NCI-H510A (cell line): ENCODE data around the gene MYCBPAP.

Experiments
- DNase-seq: peaks from one replicate; lab custom pipeline; 2025; lab: John Stamatoyannopoulos, UW

The MYCBPAP gene

DNA sequence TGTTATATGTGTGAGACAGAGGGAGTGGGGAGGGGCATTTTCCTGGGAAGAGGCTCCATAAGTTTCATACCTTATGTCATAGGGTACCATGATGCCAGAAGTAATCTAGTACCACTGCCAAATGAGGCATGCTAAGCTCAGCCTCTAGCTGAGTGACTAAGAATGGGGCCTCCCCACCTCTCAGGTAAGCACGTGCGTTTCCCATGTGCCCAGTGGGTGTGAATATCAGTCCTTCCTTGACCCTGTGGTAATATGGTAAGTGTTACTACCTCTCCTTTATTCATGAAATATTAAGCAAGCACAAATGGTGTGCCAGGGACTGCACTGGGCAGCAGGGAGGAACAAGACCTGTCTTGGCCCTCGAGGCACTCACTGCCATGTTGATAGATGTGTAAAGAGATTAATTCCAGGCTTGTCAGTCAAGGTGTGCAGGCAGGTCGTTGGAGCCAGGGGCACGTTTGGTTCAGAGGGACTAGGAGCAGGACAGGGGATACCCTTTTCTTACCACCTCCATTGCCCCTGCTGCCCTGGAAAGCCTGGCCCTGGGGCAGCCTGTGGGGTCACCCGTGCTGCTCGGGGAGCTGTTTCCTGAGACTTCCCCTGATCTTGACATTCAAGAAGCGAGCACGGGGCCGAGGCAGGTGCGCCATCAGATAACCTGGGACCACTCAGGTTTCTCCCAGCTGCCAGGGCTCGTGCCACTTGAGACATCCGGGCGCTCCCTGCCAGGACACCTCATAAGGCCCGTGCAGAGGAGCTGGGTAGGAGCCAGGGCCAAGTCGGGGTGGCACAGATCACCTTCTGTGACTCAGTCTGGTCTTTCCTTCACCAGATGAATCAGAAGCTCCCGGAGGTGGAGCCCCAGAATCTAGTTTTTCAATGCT is 20.8 kb upstream of the MYCBPAP start:
- DNase-seq = no peak

DNA sequence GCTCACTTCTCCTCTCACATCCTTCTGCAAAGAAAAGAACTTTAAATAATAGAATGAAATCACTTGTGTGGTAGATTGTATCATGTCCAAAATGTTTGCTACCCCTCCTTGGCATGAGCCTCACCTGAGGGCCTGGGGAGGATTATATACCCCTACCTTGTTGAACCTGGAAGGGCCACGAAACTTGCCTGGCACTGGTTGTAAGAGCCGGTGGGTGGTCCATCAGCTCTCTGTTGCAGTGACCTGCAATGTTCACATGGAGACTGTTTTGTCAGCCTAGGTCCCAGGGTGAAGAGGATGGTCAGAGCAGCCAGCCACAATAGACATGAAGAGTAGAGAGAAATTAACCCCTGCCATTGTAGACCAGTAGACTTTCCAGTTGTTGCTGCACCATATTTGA is 19.4 kb upstream of the MYCBPAP start:
- no peak for DNase-seq

DNA sequence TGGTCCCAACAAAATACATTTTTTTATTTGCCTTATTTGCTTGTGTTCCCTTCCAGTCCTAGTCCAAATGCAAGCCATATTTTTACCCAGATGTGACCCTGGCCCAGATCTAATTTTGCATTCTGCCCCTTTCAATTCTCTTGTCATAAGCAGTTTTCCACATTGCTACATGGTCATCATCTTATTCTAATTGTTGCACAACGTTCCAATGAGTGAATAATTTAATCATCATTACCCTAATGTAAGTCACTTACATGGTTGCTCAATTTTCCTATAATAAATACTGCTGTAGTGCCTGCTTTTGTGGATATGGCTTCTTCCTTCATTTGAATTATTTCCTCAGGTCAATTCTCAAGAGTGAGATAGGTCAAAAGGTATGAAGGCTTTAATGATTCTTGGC is 16.7 kb upstream of the MYCBPAP start:
- DNase-seq = no peak

DNA sequence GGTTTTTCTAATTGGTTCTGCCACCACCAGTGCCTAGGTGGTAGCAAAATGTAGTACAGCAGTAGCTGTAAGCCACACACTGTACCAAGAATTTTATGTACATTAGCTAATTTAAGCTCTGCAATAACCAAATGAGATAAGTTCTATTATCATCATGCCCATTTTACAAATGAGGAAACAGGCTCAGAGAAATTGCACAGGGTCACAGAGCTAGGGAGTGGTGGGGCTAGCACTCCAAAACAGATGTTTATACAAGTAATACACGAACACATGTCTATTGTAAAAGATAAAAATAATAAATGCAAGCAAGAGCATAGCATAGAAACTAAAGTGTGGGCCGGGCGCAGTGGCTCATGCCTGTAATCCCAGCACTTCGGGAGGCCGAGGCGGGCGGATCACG is 16.0 kb upstream of the MYCBPAP start:
- DNase-seq = no peak

DNA sequence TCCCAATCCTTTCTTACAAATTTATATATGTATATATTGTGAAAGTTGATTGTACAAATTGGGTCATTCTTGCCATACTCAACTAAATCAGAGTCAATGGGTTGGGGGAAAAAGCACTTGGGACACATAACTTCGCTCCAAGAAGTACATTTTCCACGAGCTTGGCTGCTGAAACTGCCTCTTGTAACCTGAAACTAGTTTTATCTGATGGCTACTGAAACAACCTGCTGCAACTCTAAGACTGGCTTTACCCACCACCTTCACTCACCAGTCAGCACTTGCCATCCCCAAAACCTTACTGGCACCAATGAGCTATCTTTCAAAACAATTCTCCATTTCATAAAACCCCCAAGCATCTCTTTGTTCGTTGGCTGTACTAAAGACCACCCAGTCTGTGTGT is 14.5 kb upstream of the MYCBPAP start:
- no peak for DNase-seq

DNA sequence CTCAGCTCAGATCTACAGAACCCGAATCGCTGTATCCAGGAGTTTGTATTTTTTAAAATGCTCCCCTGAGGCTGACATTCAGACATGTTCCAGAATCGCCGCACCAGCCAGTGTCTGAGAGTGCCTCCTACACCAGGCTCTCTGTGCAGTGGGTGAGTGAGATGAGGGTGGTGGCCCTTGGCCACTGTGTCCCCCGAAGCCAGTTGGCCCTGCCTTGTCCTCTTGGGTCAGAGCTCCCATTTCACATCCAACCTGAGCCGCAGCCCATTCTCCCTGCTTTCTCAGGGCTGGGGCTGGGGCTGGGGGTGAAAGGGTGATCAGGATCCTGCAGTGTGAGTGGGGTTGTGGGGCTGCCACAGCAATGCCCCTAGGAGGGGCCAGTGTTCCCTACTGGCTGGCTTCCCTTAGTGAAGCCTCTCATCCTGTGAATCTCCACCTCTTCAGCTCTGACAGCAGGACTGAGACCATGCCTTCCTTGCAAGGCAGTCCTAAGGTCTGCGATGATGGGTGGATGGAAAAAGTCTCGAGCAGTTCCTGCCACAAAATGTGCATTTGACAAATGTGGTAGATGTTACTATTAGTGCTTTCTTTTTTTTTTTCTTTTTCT is 12.9 kb upstream of the MYCBPAP start:
- no peak for DNase-seq

DNA sequence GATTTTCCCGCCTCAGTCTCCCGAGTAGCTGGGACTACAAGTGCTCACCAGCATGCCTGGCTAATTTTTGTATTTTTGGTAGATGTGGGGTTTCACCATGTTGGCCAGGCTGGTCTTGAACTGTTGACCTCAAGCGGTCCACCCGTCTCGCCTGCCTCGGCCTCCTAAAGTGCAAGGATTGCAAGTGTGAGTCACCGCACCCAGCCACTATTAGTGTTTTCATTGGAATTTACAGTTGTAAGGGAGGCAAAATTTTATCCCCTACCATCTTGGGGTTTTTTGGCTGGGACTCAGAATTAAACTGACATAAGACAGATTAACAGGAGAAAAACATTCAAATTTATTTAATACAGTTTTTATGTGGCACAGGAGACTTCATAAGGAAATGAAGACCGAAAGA is 12.3 kb upstream of the MYCBPAP start:
- DNase-seq = no peak

DNA sequence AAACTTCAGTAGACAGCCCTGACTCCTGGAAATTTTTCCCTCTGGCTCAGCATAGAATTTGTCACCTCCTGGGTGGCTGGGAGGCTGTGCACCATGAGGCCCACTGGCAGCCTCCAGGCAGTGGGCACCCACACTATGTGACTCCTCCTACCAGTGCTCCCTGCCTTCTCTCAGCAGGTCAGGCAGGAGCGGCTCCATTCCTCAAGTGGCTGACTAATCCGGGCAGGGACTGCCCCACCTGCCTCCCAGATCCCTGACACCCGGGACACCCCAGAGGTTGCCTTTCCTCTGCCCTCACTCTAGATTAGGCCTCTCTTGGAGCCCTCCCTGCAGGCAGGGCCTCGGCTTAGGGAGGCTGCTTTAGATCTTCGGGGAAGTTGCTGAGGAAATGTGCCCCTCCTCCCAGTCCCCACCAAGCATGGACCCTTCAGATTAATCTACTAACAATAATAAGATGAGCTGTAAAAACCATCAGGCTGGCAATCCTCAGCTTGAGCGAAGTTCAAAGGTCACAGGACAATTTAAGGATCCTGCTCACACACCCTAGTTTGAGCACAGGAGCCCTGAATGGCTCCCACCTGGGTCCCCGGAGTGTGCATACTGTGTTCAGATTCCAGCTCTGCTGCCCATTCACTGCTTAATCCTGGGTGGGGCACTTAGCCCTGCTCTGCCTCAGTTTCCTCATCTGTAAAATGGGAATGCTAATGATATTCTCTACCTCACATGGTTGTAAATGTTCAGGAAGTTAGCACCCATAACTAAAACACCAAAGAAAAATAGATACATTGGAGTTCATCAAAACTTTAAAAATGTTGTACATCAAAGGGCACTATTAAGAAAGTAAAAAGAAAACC is 10.0 kb upstream of the MYCBPAP start:
- DNase-seq = no peak

DNA sequence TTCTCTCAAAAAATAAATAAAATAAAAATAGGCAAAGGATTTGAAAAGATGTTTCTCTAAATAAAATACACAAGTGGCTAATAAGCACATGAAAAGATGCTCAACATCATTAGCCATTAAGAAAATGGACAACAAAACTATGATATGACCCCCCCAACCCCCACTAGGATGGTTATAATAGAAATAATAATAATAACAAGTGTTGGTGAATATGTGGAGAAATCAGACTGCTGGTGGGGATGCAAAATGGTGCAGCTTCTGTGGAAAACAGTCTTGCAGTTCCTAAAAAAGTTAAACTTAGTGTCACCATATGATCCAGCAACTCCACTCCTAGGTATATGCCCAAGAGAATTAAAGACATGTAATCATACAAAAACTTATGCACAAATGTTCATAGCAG is 9.0 kb upstream of the MYCBPAP start:
- no peak for DNase-seq

DNA sequence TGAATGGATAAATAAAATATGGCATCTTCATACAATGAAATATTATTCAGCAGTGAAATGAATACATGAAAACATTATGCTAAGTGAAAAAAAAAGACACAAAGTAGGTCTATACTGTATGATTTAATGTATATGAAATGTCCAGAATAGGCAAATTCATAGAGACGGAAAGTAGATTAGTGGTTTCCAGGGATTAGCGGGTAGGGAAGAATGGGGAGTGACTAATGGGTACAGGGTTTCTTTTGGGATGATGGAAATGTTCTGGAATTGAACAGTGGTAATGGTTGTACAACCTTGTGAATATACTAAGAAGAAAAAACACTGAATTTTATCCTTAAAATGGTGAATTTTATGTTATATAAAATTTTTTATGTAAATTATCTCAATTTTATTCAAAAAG is 8.5 kb upstream of the MYCBPAP start:
- no peak for DNase-seq

DNA sequence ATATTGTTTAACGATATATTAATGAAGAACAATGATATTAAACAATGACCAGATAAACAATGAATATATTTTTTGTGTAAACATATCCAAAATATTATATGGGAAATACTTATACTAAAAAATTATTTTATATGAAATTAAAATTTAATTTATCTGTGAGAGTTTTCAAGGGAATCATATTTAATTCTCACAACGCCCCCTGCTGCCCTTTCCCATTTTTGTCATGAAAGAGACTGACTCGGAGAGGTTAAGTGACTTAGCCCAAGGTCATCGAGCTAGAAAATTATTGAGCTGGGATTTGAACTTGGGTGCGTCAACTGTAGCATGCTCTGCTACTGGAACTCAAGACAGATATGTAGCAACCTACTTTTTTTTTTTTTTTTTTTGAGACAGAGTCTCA is 7.2 kb upstream of the MYCBPAP start:
- no peak for DNase-seq

DNA sequence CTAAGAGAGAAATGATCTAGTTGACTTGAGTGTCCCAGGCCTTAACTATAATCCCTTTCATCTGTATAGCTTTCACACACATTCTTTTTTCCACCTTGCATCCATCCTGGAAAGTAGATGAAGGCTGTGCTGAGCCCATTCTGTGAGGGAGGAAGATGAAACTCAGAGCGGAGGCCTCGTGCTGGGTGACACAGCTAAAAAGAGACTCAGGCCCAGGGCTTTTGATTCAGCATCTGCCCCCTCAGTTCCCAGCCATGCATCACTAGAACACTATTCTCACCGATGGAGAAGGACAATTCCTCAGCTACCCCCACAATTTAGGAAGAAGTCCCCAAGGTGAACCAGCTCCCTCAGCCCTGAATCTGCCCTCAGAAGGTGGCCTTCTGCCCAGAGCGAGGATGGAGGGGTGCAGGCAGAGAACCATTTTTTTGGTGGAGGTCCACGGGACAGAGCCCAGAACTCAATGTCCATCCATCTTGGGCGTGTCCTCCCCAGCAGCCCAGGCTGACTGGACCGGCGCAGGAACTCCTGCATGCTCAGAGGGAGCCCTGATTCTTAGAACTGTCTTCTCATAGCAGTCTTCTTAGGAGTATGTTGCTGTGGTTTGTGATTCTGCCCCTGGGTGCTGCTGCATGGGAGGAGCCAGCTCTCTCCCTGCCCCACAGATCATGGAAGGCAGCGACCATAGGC is 5.8 kb upstream of the MYCBPAP start:
- DNase-seq = no peak

DNA sequence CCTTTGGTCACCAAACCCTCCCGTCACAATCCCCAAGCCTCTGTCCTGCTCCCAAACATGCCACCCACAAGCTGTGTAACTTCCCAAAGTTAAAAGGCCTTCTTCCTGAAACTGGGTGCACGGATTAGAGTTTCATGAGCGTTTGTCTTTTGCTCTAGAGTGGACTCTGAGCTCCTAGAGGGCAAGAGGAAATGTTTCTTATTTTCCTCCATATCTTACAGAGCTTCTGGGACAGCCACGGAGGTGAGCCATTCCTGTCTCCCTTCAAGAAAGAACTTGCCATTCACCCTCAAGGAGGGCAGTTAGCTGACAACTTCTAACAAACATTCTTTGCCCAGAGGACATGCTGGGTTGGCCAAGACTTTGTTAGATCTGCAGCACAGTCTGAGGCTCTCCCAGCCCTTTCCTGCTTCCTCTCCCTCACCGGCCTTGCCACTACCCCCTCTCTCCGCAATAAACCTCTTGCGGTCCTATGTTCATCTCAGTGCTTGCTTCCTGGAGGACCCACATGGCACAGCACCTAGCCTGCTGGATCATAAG is 2.6 kb upstream of the MYCBPAP start:
- DNase-seq = no peak

DNA sequence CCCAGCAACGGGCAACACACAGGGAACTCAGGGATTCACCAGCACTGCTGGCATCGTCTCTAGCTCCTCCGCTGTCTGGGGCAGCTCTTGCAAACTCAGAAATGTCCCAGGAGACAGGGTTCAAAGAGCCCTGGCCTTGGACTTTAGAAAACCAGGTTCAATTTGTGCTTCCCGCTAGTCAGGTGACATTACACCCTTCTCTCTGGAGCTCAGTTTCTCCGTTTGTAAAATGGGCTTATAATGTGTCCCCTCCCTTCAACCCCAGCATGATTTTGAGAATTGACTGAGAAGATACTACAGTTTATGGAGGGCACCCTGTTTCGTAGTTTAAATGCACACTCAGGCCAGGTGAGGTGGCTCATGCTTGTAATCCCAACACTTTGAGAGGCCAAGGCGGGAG is 1.9 kb upstream of the MYCBPAP start:
- DNase-seq = no peak

DNA sequence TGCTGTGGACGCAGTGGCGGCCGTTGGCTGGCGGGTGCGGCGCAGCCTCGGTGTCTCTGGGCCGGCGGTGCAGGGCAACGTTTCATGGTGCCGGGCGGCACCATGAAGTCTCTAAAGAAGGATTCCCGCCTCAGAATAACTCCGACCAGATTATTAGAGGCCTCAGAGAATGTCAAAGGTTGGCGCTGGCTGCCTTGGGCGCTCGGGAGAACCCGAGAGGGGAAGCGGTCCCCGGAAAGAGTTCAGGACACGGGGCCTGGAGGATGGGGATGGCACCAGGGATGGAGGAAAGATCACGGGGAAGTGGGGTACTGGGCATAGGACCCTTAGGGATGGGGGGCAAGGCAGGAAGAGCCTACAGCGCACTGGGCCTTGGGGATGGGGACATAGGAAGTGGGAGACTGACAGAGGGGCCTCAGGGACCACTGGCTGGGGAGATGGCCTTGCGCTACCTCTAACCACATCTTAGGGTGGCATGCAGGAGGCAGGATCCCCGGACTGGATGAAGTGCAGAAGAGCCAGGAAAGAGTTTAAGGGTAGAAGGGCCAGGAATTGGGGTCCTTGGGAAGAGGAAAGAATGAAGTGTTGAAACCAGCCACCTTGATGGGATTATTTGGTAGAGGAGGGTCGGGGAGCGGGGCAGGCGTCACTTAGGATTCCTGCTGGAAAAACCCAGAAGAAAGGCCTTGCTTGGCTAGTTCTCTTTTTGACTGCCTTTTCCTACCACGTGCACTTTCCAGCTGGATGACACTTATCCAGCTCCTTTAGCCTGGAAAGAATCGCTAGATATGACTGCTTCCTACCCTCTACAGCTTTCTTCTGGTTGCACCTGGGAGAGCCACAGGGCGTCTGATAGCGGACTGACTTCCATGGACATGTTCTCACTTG is 578 bp downstream of the MYCBPAP start:
- DNase-seq = no peak

DNA sequence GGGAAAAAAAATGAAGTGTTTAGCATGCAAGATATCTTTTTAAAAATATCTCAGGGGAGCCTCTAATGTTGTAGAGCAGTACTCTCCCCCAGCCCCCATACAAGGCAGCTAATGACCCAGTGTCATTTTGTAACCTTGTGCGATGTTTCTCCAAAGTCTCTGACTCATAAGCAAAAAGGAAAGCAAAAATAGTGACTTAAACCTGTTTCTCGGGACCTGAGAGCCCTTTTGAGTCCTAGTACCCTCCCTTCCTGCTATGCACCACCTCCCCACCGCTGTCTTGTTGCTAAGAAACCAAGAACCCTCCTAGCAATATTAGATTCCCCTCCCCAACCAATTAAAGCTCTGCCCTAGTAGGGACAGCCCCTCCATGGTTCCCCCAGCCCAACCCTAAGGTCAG is 2.8 kb downstream of the MYCBPAP start:
- DNase-seq = no peak

DNA sequence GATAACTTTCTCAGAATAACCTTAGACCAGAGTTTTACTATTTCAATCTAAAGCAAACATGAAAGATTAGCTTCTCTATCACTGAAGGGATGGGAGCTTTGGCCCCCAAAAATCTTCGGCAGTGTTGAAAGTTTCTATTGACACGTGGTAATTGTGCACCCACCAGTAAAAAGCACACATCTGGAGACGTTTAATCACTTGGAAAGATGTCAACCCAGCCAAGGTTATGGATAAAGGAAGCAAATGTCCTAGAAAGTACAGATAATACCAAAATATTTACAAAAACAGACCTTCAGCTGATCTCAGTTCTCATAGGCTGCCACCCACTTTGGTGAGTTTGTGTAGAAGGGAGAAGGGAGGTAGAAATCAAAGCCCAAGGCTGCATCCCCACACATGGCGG is 5.3 kb downstream of the MYCBPAP start:
- no peak for DNase-seq

DNA sequence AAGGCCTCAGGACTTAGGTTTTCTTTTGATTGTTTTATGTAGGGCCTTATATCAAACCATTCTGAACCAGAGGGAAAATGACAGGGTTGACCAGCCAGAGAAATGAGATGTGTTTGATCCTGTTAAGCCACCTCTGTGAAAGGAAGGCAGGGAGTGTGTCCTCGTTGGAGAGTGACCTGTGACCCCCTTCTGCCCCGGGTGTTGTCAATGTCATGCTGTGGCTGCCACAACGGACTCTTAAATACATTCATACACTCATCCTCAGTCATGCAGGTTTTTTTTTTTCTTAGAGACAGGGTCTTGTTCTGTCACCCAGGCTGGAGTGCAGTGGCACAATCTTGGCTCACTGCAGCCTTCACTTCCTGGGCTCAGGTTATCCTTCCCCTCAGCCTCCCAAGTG is 6.1 kb downstream of the MYCBPAP start:
- no peak for DNase-seq

DNA sequence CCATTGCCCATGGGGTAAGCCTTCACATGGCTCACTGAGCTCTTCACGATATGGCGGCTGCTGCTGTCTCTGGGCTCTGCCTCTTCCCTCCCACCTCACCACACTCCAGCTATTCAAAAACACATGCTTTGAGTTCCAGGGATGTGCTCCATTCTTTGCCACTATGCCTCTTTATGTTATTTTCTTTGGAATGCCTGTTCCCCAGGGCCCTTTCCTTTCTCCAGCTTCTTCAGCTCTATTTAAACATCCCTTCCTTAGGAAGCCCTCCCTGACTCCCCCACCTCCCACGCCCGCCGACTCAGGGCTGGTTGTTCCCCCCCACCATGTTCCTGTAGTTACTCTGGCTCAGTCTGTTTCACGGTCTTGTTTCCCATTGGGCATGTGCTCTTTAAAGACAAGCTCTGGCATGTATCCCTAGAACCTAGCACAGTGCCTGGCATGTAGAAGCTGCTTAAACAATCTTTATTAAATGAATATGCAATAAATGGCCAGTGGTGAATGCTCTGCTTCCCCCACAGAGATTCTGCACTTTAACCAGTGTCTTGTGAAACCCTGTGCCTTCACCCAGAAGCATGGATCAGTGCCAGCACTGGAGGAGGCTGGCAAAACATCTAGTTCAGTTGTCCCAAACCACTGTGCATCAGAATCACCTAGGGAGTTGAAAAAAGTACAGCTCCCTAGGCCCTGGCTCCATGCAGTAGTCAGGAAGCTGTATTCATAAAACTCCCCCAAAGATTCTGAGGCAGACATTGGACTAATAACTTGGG is 6.9 kb downstream of the MYCBPAP start:
- DNase-seq = no peak

DNA sequence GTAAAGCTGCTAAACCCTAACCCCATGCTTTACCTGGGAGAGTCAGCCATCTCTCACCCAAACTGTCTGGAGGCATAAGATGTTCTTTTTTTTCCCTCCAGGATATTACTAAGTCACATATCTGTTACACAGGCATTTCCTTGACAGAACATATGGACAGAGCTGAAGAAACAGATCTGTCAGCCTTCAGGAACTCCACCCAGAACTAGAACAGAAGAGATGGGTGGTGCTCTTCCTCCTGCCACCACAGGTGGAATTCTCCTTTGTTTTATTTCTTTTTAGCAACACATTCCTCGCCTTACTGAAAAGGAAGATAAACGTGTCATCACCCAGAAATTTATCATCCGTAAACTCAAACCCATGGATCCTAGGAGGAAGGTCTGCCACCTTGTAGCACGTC is 8.8 kb downstream of the MYCBPAP start:
- DNase-seq = no peak
